Trophoblast cell (in vitro differentiated cells and primary cell): Measurements from ENCODE around the gene SYT6.

Experiments
- DNase-seq, 2 donors: peaks; one replicate each; pipeline ENCODE4 v3.0.0-alpha.2; 2016
- H2AFZ ChIP-seq: 2 replicates; pipeline ENCODE4 v1.6.1; 2013; ENCODE audit warnings: low read length, moderate library complexity, mild to moderate bottlenecking; ENCODE audit not compliant: insufficient read depth, poor library complexity
- H2AK5ac ChIP-seq: 2 replicates; pipeline ENCODE4 v1.6.1; 2013; ENCODE audit warnings: mild to moderate bottlenecking, low read length
- H2BK120ac ChIP-seq: 2 replicates; pipeline ENCODE4 v1.6.1; 2013; ENCODE audit warnings: low read length, mild to moderate bottlenecking, moderate library complexity; ENCODE audit not compliant: insufficient read depth, poor library complexity
- H2BK12ac ChIP-seq: 2 replicates; pipeline ENCODE4 v1.6.1; 2013; ENCODE audit warnings: mild to moderate bottlenecking, low read length, moderate library complexity
- H2BK5ac ChIP-seq: 2 replicates; pipeline ENCODE4 v1.6.1; 2013; ENCODE audit warnings: low read length, low read depth, moderate library complexity, mild to moderate bottlenecking; ENCODE audit not compliant: poor library complexity
- H3K14ac ChIP-seq: 2 replicates; pipeline ENCODE4 v1.6.1; 2013; ENCODE audit warnings: mild to moderate bottlenecking, low read length
- H3K18ac ChIP-seq: 2 replicates; pipeline ENCODE4 v1.6.1; 2013; ENCODE audit warnings: mild to moderate bottlenecking, low read length
- H3K23ac ChIP-seq: 2 replicates; pipeline ENCODE4 v1.6.1; 2013; ENCODE audit warnings: low read length
- H3K27ac ChIP-seq: 2 replicates; pipeline ENCODE4 v1.5.1; 2013; ENCODE audit warnings: low read depth, mild to moderate bottlenecking, inconsistent platforms, low read length, moderate library complexity
- H3K27me3 ChIP-seq: 2 replicates; pipeline ENCODE4 v1.6.1; 2013; ENCODE audit warnings: inconsistent platforms, mild to moderate bottlenecking, low read length, moderate library complexity; ENCODE audit not compliant: insufficient read depth
- H3K36me3 ChIP-seq, 2 experiments: 1 replicate in 1 of 2; 2 replicates in 1 of 2; pipeline ENCODE4 v1.6.1; 2013; ENCODE audit warnings: low read length in 2 of 2, mild to moderate bottlenecking in 2 of 2, moderate library complexity in 1 of 2; ENCODE audit not compliant: insufficient read depth in 2 of 2, control insufficient read depth in 1 of 2
- H3K4ac ChIP-seq: 2 replicates; pipeline ENCODE4 v1.6.1; 2013; ENCODE audit warnings: low read depth, mild to moderate bottlenecking, low read length, moderate library complexity
- H3K4me1 ChIP-seq, 2 experiments: 1 replicate in 1 of 2; 2 replicates in 1 of 2; pipeline ENCODE4 v1.6.1; 2013; ENCODE audit warnings: low read length in 2 of 2, mild to moderate bottlenecking in 2 of 2, moderate library complexity in 1 of 2; ENCODE audit not compliant: insufficient read depth in 2 of 2, control insufficient read depth in 1 of 2
- H3K4me2 ChIP-seq: 2 replicates; pipeline ENCODE4 v1.6.1; 2013; ENCODE audit warnings: inconsistent platforms, mild to moderate bottlenecking, low read length, moderate library complexity
- H3K4me3 ChIP-seq: 2 replicates; pipeline ENCODE4 v1.5.1; 2013; ENCODE audit warnings: mild to moderate bottlenecking, low read depth, low read length, inconsistent platforms
- H3K79me1 ChIP-seq: one replicate; pipeline ENCODE4 v1.6.1; 2013; ENCODE audit warnings: low read length
- H3K79me2 ChIP-seq: 2 replicates; pipeline ENCODE4 v1.6.1; 2013; ENCODE audit warnings: low read length, mild to moderate bottlenecking; ENCODE audit not compliant: control insufficient read depth, insufficient read depth, poor library complexity
- H3K9ac ChIP-seq: 2 replicates; pipeline ENCODE4 v1.6.1; 2013; ENCODE audit warnings: mild to moderate bottlenecking, low read length
- H3K9me3 ChIP-seq: 2 replicates; pipeline ENCODE4 v1.6.1; 2013; ENCODE audit warnings: low read depth, mild to moderate bottlenecking, control low read depth, inconsistent platforms, low read length; ENCODE audit not compliant: insufficient read depth
- H4K12ac ChIP-seq: 2 replicates; pipeline ENCODE4 v1.6.1; 2013; ENCODE audit warnings: low read depth, mild to moderate bottlenecking, low read length, moderate library complexity
- H4K8ac ChIP-seq: 2 replicates; pipeline ENCODE4 v1.6.1; 2013; ENCODE audit warnings: low read depth, mild to moderate bottlenecking, low read length, moderate library complexity
- H4K91ac ChIP-seq: one replicate; pipeline ENCODE4 v1.6.1; 2013; ENCODE audit warnings: low read depth, mild to moderate bottlenecking, low read length, moderate library complexity
- WGBS: extraction: QIAGEN DNeasy Blood & Tissue Kit; methylation state at CpG from one replicate; pipeline ENCODE4 v1.1.7; 2013; ENCODE audit warnings: missing lambda C conversion rate; ENCODE audit not compliant: insufficient read length, insufficient coverage; ENCODE audit errors: extremely low coverage; 5-methylcytosine and 5-hydroxymethylcytosine counted together

Gene SYT6

GRCh38 chr1:114093624-114094362 is 59.9 kb downstream of the SYT6 start:
- Histone ChIP-seq H3K4ac (no peak overlapping the region), H2BK120ac (no peak overlapping the region), H3K23ac (no peak overlapping the region), H3K4me3 (no peak overlapping the region), H3K18ac (no peak overlapping the region), H3K9me3 (peaks cover 2% of the 10 kb centered on the region), H4K8ac (no peak overlapping the region), H3K36me3 (no peaks in the 10 kb centered on the region), H2AFZ (no peak overlapping the region), H3K14ac (no peak overlapping the region), H2BK5ac (no peak overlapping the region), H3K27me3 (no peaks in the 10 kb centered on the region), H3K4me1 (peaks cover 0 to 4% of the 10 kb centered on the region in 2 experiments), H2BK12ac (no peak overlapping the region), H3K4me2 (no peak overlapping the region), H2AK5ac (no peak overlapping the region), H3K27ac (no peak overlapping the region), H3K79me1 (no peaks in the 10 kb centered on the region), H4K91ac (no peak overlapping the region), H4K12ac (no peak overlapping the region), H3K9ac (no peak overlapping the region), H3K79me2 (no peaks in the 10 kb centered on the region)
- DNase-seq, result peak; percentile 56 to 72
- WGBS, result no CpG with 5 or more reads among the region's 4 CpGs

GRCh38 chr1:114092186-114093062 is 61.2 kb downstream of the SYT6 start:
- Histone ChIP-seq H3K14ac (no peak overlapping the region), H3K27ac (no peak overlapping the region), H2BK12ac (no peak overlapping the region), H2AK5ac (no peak overlapping the region), H3K4ac (no peak overlapping the region), H3K4me3 (no peak overlapping the region), H3K18ac (no peak overlapping the region), H3K9ac (no peak overlapping the region), H3K79me2 (no peaks in the 10 kb centered on the region), H3K9me3 (peaks cover 2% of the 10 kb centered on the region), H4K8ac (no peak overlapping the region), H3K36me3 (no peaks in the 10 kb centered on the region), H3K23ac (no peak overlapping the region), H3K27me3 (no peaks in the 10 kb centered on the region), H4K91ac (no peak overlapping the region), H2BK120ac (no peak overlapping the region), H4K12ac (no peak overlapping the region), H2BK5ac (no peak overlapping the region), H3K4me1 (peaks cover 0 to 10% of the 10 kb centered on the region in 2 experiments), H3K79me1 (no peaks in the 10 kb centered on the region), H2AFZ (no peak overlapping the region), H3K4me2 (no peak overlapping the region)
- DNase-seq, result no peak
- WGBS, result no CpG with 5 or more reads among the region's 3 CpGs

DNA sequence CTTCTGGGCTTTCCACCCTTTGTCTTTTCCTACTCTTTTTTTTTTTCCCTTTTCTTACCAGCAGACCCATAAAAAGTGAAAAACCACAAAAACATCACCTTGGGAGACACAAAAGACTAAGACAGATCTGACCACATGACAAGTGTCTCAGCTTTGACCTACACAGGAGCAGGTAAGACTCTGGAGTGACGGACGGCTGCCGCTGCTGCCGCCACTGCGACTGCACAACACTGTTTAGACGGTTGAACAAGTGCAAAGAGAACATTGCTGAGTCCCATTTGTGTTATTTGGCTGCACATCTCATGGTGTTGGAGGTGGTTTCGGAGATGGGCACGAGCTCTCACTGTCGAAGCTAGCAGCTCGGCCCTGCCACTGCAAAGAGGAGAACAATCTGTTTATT is 62.0 kb downstream of the SYT6 start:
- Histone ChIP-seq H3K18ac (no peak overlapping the region), H3K23ac (no peak overlapping the region), H2BK120ac (no peak overlapping the region), H4K8ac (no peak overlapping the region), H2AK5ac (no peak overlapping the region), H3K79me1 (no peaks in the 10 kb centered on the region), H3K27ac (no peak overlapping the region), H3K4me3 (no peak overlapping the region), H3K9me3 (peaks cover 2% of the 10 kb centered on the region), H3K79me2 (no peaks in the 10 kb centered on the region), H2AFZ (no peak overlapping the region), H4K12ac (no peak overlapping the region), H3K4ac (no peak overlapping the region), H4K91ac (no peak overlapping the region), H3K36me3 (no peaks in the 10 kb centered on the region), H3K9ac (no peak overlapping the region), H2BK12ac (no peak overlapping the region), H2BK5ac (no peak overlapping the region), H3K14ac (no peak overlapping the region), H3K4me1 (peaks cover 0 to 10% of the 10 kb centered on the region in 2 experiments), H3K27me3 (no peaks in the 10 kb centered on the region), H3K4me2 (no peak overlapping the region)
- DNase-seq, result no peak
- WGBS, result no CpG with 5 or more reads among the region's 10 CpGs

- Histone ChIP-seq H4K91ac (no peak overlapping the region), H3K18ac (no peak overlapping the region), H3K14ac (no peak overlapping the region), H3K27me3 (no peaks in the 10 kb centered on the region), H3K36me3 (no peaks in the 10 kb centered on the region), H2BK120ac (no peak overlapping the region), H2AK5ac (no peak overlapping the region), H4K12ac (no peak overlapping the region), H2BK12ac (no peak overlapping the region), H3K79me2 (no peaks in the 10 kb centered on the region), H4K8ac (no peak overlapping the region), H3K4me3 (no peak overlapping the region), H3K9ac (no peak overlapping the region), H3K4me1 (peaks cover 0 to 10% of the 10 kb centered on the region in 2 experiments), H2BK5ac (no peak overlapping the region), H3K9me3 (peaks cover 2% of the 10 kb centered on the region), H2AFZ (no peak overlapping the region), H3K4ac (no peak overlapping the region), H3K79me1 (no peaks in the 10 kb centered on the region), H3K4me2 (no peak overlapping the region), H3K23ac (no peak overlapping the region), H3K27ac (no peak overlapping the region)
- no CpG with 5 or more reads among the region's 11 CpGs for WGBS
- no peak for DNase-seq
Measured at GRCh38 chr1:114090738-114091505, 62.7 kb downstream of the SYT6 start.
